ENCODE measurements around the gene ZNF302.

DNA sequence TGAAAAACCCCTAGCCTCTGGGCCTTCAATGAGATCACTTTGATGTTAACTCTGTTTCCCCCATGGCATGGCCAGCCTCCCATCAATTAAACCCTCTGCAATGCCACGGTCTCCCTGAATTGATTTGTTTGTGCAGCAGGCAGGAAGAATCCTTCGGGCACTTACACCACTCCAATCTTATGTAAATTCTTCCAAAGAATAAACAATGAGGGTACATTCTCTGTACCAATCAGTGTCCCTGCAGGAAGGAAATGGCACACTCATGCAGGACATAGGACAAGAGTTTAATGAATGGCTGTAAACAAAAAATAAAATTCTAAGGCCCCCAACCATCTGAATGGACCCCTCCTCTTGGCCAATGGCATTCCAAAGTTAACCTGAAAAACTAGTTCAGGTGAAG, 22.7 kb upstream of the ZNF302 start:
- TF ChIP-seq CTCF (IDR thresholded peaks at IDR 0.05; ENCODE audit: poor library complexity, severe bottlenecking) (no peak), EP300 (conservative IDR thresholded peaks at IDR 0.05; ENCODE audit: poor library complexity, severe bottlenecking) (no peak)
